WTC11 (cell line): Measurements from ENCODE around the gene ABITRAM. TPM values are rescaled to one million over a fixed set of nuclear protein-coding genes. Genes with fewer than 3 reads are reported as not detected.

Source experiments
- ATAC-seq: fragments of 200-7000 bp; cut with Tn5 transposase; 2 replicates; pipeline ENCODE4 v1.10.0; 2021; ENCODE audit warnings: mild to moderate bottlenecking, moderate library complexity
- CTCF ChIA-PET: fragments of 300-600 bp; sonication (Branson Sonifier 250); formaldehyde crosslinking; loops from one replicate; lab custom pipeline; 2021; ENCODE audit warnings: antibody characterized with exemption; lab: Charles Lee
- POLR2A ChIA-PET: fragments of 350-600 bp; sonication (Branson Sonifier 250); formaldehyde crosslinking; loops from one replicate; lab custom pipeline; 2021; ENCODE audit warnings: antibody characterized with exemption; lab: Charles Lee
- DNase-seq: peaks from one replicate; pipeline ENCODE4 v3.0.0; 2021; ENCODE audit warnings: low spot score
- H3K27ac Mint-ChIP-seq: 2 replicates; pipeline ENCODE4 v1.8.0; 2021; ENCODE audit warnings: mixed read lengths
- H3K27me3 Mint-ChIP-seq: 2 replicates; pipeline ENCODE4 v1.8.0; 2021; ENCODE audit warnings: low read depth, mild to moderate bottlenecking, moderate library complexity, mixed read lengths
- H3K36me3 Mint-ChIP-seq: 2 replicates; pipeline ENCODE4 v1.8.0; 2021; ENCODE audit warnings: mixed read lengths
- H3K4me1 Mint-ChIP-seq: 2 replicates; pipeline ENCODE4 v1.8.0; 2022; ENCODE audit warnings: mixed read lengths
- H3K4me3 Mint-ChIP-seq: 2 replicates; pipeline ENCODE4 v1.8.0; 2021; ENCODE audit warnings: mild to moderate bottlenecking, moderate library complexity, mixed read lengths
- H3K9me3 Mint-ChIP-seq: 2 replicates; pipeline ENCODE4 v1.8.0; 2021; ENCODE audit warnings: mixed read lengths
- AFF4 ChIP-seq: sonication (generic); formaldehyde crosslinking; IDR thresholded peaks from 2 replicates; pipeline ENCODE4 v1.8.1; 2023; ENCODE audit warnings: mild to moderate bottlenecking, missing genetic modification reagents, borderline replicate concordance
- ATF1 ChIP-seq: sonication (generic); formaldehyde crosslinking; IDR thresholded peaks from 2 replicates; pipeline ENCODE4 v1.8.1; 2023; ENCODE audit warnings: mild to moderate bottlenecking, moderate library complexity, missing genetic modification reagents
- ATF2 ChIP-seq: sonication (generic); formaldehyde crosslinking; IDR thresholded peaks from 2 replicates; pipeline ENCODE4 v1.8.1; 2022; ENCODE audit warnings: low read depth, missing genetic modification reagents, borderline replicate concordance
- CDX4 ChIP-seq: fragments of 250-450 bp; sonication (Bioruptor Pico); IDR thresholded peaks from 2 replicates; pipeline ENCODE4 v1.9.0; 2021; ENCODE audit warnings: moderate library complexity, mild to moderate bottlenecking, inconsistent platforms, borderline replicate concordance
- E2F1 ChIP-seq: sonication (generic); formaldehyde crosslinking; IDR thresholded peaks from 2 replicates; pipeline ENCODE4 v1.8.0; 2022; ENCODE audit warnings: mild to moderate bottlenecking, missing genetic modification reagents
- ELF4 ChIP-seq: sonication (generic); formaldehyde crosslinking; IDR thresholded peaks from 2 replicates; pipeline ENCODE4 v1.8.1; 2022; ENCODE audit warnings: low read depth, mild to moderate bottlenecking, moderate library complexity, missing genetic modification reagents
- ETV6 ChIP-seq: sonication (generic); formaldehyde crosslinking; IDR thresholded peaks from 2 replicates; pipeline ENCODE4 v1.8.1; 2022; ENCODE audit warnings: mild to moderate bottlenecking, missing genetic modification reagents
- FOXK1 ChIP-seq: sonication (generic); formaldehyde crosslinking; IDR thresholded peaks from 2 replicates; pipeline ENCODE4 v1.8.0; 2022; ENCODE audit warnings: mild to moderate bottlenecking, moderate library complexity, missing genetic modification reagents
- HMGXB4 ChIP-seq: sonication (generic); formaldehyde crosslinking; IDR thresholded peaks from 2 replicates; pipeline ENCODE4 v1.8.1; 2023; ENCODE audit warnings: mild to moderate bottlenecking, moderate library complexity, missing genetic modification reagents
- IRF2 ChIP-seq: sonication (generic); formaldehyde crosslinking; IDR thresholded peaks from 2 replicates; pipeline ENCODE4 v1.8.0; 2022; ENCODE audit warnings: low read depth, missing genetic modification reagents, borderline replicate concordance
- JUN ChIP-seq: sonication (generic); formaldehyde crosslinking; IDR thresholded peaks from 2 replicates; pipeline ENCODE4 v1.8.0; 2023; ENCODE audit warnings: mild to moderate bottlenecking, missing genetic modification reagents
- MLX ChIP-seq: sonication (generic); formaldehyde crosslinking; IDR thresholded peaks from 2 replicates; pipeline ENCODE4 v1.8.1; 2023; ENCODE audit warnings: mild to moderate bottlenecking, missing genetic modification reagents, moderate library complexity
- NR1H2 ChIP-seq: sonication (generic); formaldehyde crosslinking; IDR thresholded peaks from 2 replicates; pipeline ENCODE4 v1.9.0; 2021; ENCODE audit warnings: mild to moderate bottlenecking, moderate library complexity, missing genetic modification reagents
- RELA ChIP-seq: sonication (generic); formaldehyde crosslinking; IDR thresholded peaks from 2 replicates; pipeline ENCODE4 v1.8.1; 2022; ENCODE audit warnings: missing genetic modification reagents, mild to moderate bottlenecking, borderline replicate concordance
- SMAD4 ChIP-seq: sonication (generic); formaldehyde crosslinking; IDR thresholded peaks from 2 replicates; pipeline ENCODE4 v1.8.0; 2022; ENCODE audit warnings: mild to moderate bottlenecking, missing genetic modification reagents
- TEAD4 ChIP-seq: sonication (generic); formaldehyde crosslinking; IDR thresholded peaks from 2 replicates; pipeline ENCODE4 v1.8.0; 2022; ENCODE audit warnings: mild to moderate bottlenecking, missing genetic modification reagents
- TP53 ChIP-seq: sonication (generic); formaldehyde crosslinking; IDR thresholded peaks from 2 replicates; pipeline ENCODE4 v1.8.1; 2023; ENCODE audit warnings: mild to moderate bottlenecking, missing genetic modification reagents
- USF1 ChIP-seq: sonication (generic); formaldehyde crosslinking; IDR thresholded peaks from 2 replicates; pipeline ENCODE4 v1.8.0; 2022; ENCODE audit warnings: mild to moderate bottlenecking, missing genetic modification reagents
- ZBTB21 ChIP-seq: sonication (generic); formaldehyde crosslinking; IDR thresholded peaks from 2 replicates; pipeline ENCODE4 v1.8.1; 2023; ENCODE audit warnings: mild to moderate bottlenecking, missing genetic modification reagents, borderline replicate concordance
- ZNF671 ChIP-seq: fragments of 250-450 bp; sonication (Bioruptor Pico); IDR thresholded peaks from 2 replicates; pipeline ENCODE4 v1.8.0; 2021; ENCODE audit warnings: mild to moderate bottlenecking
- total RNA-seq: library from RNA; stranded (reverse); gene quantifications from 3 replicates; pipeline ENCODE4 v1.2.3, GENCODE V29; 2021

ABITRAM gene
- total RNA-seq, 1 experiment from 2014 or later, result 4.6 TPM

- no peak for TF ChIP-seq HMGXB4 (CRISPR knock-in tag)
- no peak for TF ChIP-seq ATF2
- TF ChIP-seq JUN (CRISPR knock-in tag), result no peak
- TF ChIP-seq ATF1 (CRISPR knock-in tag), result no peak
- TF ChIP-seq MLX (CRISPR knock-in tag), result no peak
- no peak for TF ChIP-seq ZNF671 (CRISPR knock-in tag)
- TF ChIP-seq RELA (CRISPR knock-in tag), result no peak
- no peak for TF ChIP-seq ELF4
- TF ChIP-seq AFF4, result no peak
- no peak for TF ChIP-seq TEAD4 (CRISPR knock-in tag)
- TF ChIP-seq IRF2 (CRISPR knock-in tag), result no peak
- TF ChIP-seq ETV6 (CRISPR knock-in tag), result no peak
Observed at GRCh38 chr9:108903420-108904103, 30.6 kb upstream of the ABITRAM start (continued).

- ATAC-seq, result no peak
- ChIA-PET POLR2A (no interaction called here), CTCF (no interaction called here)
- H3K36me3 Mint-ChIP-seq, result peaks cover 53% of the 10 kb centered on the region
- H3K27ac Mint-ChIP-seq, result no peak overlapping the region
- H3K9me3 Mint-ChIP-seq, result no peaks in the 10 kb centered on the region
- no peaks in the 10 kb centered on the region for H3K27me3 Mint-ChIP-seq
- H3K4me3 Mint-ChIP-seq, result no peak overlapping the region
- no peaks in the 10 kb centered on the region for H3K4me1 Mint-ChIP-seq
- no peak for DNase-seq
- TF ChIP-seq NR1H2 (no peak), TP53 (CRISPR knock-in tag) (no peak), AFF4 (no peak), ATF1 (CRISPR knock-in tag) (no peak), CDX4 (CRISPR knock-in tag) (no peak), SMAD4 (CRISPR knock-in tag) (no peak), ZBTB21 (CRISPR knock-in tag) (no peak), USF1 (CRISPR knock-in tag) (no peak), E2F1 (CRISPR knock-in tag) (no peak), FOXK1 (CRISPR knock-in tag) (no peak), HMGXB4 (CRISPR knock-in tag) (no peak)
Observed at GRCh38 chr9:108904161-108904560, 30.0 kb upstream of the ABITRAM start.
